ENCODE data around the gene SEMA5A. TPM values are rescaled to one million over a fixed set of nuclear protein-coding genes. Genes with fewer than 3 reads are reported as not detected.

The SEMA5A gene
- total and polyA plus RNA-seq, 2 of the 13 experiments (the other 11 are each of a cell fraction or from before 2014, with no cell fraction given), result 0.01 TPM; not detected in 1

DNA sequence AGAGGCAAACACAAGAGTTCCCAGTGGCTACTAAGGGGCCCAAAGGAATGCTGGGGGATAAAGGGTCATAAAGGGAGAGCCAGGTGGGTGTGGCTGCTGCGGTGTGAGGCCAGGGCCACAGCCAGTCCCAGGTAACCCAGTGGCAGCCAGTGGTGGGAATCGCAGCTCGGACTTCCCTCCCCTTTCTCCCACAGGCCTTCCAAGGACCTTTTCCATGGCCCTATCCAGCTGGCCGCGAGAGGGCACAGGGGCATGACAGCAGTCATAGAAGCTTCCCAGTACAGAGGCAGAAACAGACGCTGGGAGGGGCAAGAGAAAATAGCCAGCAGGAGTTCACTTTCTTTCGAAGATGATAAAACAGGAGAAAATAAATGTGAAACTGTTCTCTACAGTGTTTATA, 257.6 kb downstream of the SEMA5A start:
- ATAC-seq (peak; percentile 50; the same call in 2 of the 3 replicates), FAIRE-seq (no peak), DNase-seq (ENCODE audit: low spot score) (no peak)
- Histone ChIP-seq H2AFZ (ENCODE audit: low read length) (no peak overlapping the region), H3K36me3 (replicated peaks in 1 of 2; ENCODE audit: control insufficient read depth in 1 of 2, insufficient read depth in 2 of 2, low read length in 2 of 2) (no peaks in the 10 kb centered on the region), H3K27ac (ENCODE audit: extremely low read length, insufficient read depth, low read length) (no peak overlapping the region), H3K4me1 (ENCODE audit: insufficient read depth, low read length) (no peaks in the 10 kb centered on the region), H3K79me2 (ENCODE audit: insufficient read depth, low read length) (no peaks in the 10 kb centered on the region), H3K4me2 (ENCODE audit: low read depth, low read length) (no peak overlapping the region), H3K9ac (ENCODE audit: insufficient read depth, low read depth, low read length) (no peak overlapping the region), H3K9me3 (ENCODE audit: low read length) (peaks cover 18% of the 10 kb centered on the region), H3K27me3 (ENCODE audit: control insufficient read depth in 1 of 2, insufficient read depth in 2 of 2, low read length in 2 of 2) (no peaks in the 10 kb centered on the region), H4K20me1 (ENCODE audit: insufficient read depth, low read length) (no peaks in the 10 kb centered on the region), H3K4me3 (replicated peaks in 1 of 3; ENCODE audit: insufficient read depth in 1 of 3, low read depth in 2 of 3, low read length in 3 of 3) (no peak overlapping the region)
- in situ Hi-C loops (cut with HindIII; ENCODE audit: extremely low pct_ligation_motif_present, low pct_unique_long_range_greater_than_20kb) (no loop called here), intact Hi-C loops (cut with micrococcal nuclease; ENCODE audit: unreplicated experiment) (no loop called here)
- WGBS (ENCODE audit: low lambda C conversion rate), result 34% methylated on average over 7 of the region's 7 CpGs
- no peak for TF ChIP-seq ZNF589 (CRISPR knock-in tag; conservative IDR thresholded peaks at IDR 0.05)
- no peak for TF ChIP-seq MATR3 (CRISPR knock-in tag; IDR thresholded peaks at IDR 0.05)
- TF ChIP-seq RAD21 (CRISPR knock-in tag; IDR thresholded peaks at IDR 0.05), result no peak
- no peak for TF ChIP-seq ATF1 (CRISPR knock-in tag; IDR thresholded peaks at IDR 0.05)
- no peak for TF ChIP-seq KDM4B (CRISPR knock-in tag; IDR thresholded peaks at IDR 0.05)
- no peak for TF ChIP-seq ZNF354B (CRISPR knock-in tag; IDR thresholded peaks at IDR 0.05)
- no peak for TF ChIP-seq ZNF33B (CRISPR knock-in tag; IDR thresholded peaks at IDR 0.05)
- no peak for TF ChIP-seq THAP11 (CRISPR knock-in tag; IDR thresholded peaks at IDR 0.05)
- no peak for TF ChIP-seq AHR (CRISPR knock-in tag; IDR thresholded peaks at IDR 0.05)
- no peak for TF ChIP-seq SCMH1 (CRISPR knock-in tag; IDR thresholded peaks at IDR 0.05; ENCODE audit: borderline replicate concordance)
- TF ChIP-seq DPF2 (CRISPR knock-in tag; IDR thresholded peaks at IDR 0.05; ENCODE audit: borderline replicate concordance, low read depth), result no peak
- TF ChIP-seq ZBTB38 (CRISPR knock-in tag; IDR thresholded peaks at IDR 0.05), result no peak
- no peak for TF ChIP-seq ZNF615 (CRISPR knock-in tag; IDR thresholded peaks at IDR 0.05; ENCODE audit: borderline replicate concordance)
- TF ChIP-seq EED (CRISPR knock-in tag; IDR thresholded peaks at IDR 0.05), result no peak
- no peak for TF ChIP-seq ZNF672 (CRISPR knock-in tag; IDR thresholded peaks at IDR 0.05)
- ChIA-PET POLR2A (no interaction called here), CTCF (ENCODE audit: low intra/inter-chr PET ratio, low total read pairs) (no interaction called here)
- BruUV-seq (replicated peaks), result no TSS peak
